ENCODE results near the gene C14orf119.

The C14orf119 gene

GRCh38 chr14:23062002-23062401, 33.3 kb upstream of the C14orf119 start:
- no peak for DNase-seq

- DNase-seq, result no peak
Measured at GRCh38 chr14:23063601-23064000, 31.7 kb upstream of the C14orf119 start.

GRCh38 chr14:23066368-23066767, 28.9 kb upstream of the C14orf119 start:
- DNase-seq, result no peak

GRCh38 chr14:23066855-23067744, 28.2 kb upstream of the C14orf119 start:
- no peak for DNase-seq

GRCh38 chr14:23067847-23068788, 27.2 kb upstream of the C14orf119 start:
- DNase-seq, result no peak

GRCh38 chr14:23068789-23069412, 26.4 kb upstream of the C14orf119 start:
- DNase-seq, result no peak

GRCh38 chr14:23069413-23069806, 25.9 kb upstream of the C14orf119 start:
- no peak for DNase-seq

GRCh38 chr14:23070262-23071129, 24.8 kb upstream of the C14orf119 start:
- DNase-seq, result no peak

- DNase-seq, result no peak
Measured at GRCh38 chr14:23071244-23071920, 23.9 kb upstream of the C14orf119 start.

- DNase-seq, result no peak
Measured at GRCh38 chr14:23071921-23072539, 23.3 kb upstream of the C14orf119 start.

- no peak for DNase-seq
Measured at GRCh38 chr14:23074906-23075305, 20.4 kb upstream of the C14orf119 start.

GRCh38 chr14:23076785-23077408, 18.4 kb upstream of the C14orf119 start:
- DNase-seq, result no peak

- DNase-seq, result no peak
Measured at GRCh38 chr14:23077962-23078361, 17.3 kb upstream of the C14orf119 start.

GRCh38 chr14:23078692-23079116, 16.6 kb upstream of the C14orf119 start:
- DNase-seq, result no peak

GRCh38 chr14:23079716-23080115, 15.6 kb upstream of the C14orf119 start:
- no peak for DNase-seq

- no peak for DNase-seq
Measured at GRCh38 chr14:23080474-23080873, 14.8 kb upstream of the C14orf119 start.

GRCh38 chr14:23085458-23085857, 9.8 kb upstream of the C14orf119 start:
- DNase-seq, result no peak

- no peak for DNase-seq
Measured at GRCh38 chr14:23086565-23086964, 8.7 kb upstream of the C14orf119 start.

- no peak for DNase-seq
Measured at GRCh38 chr14:23089498-23090253, 5.6 kb upstream of the C14orf119 start.

- DNase-seq, result no peak
Measured at GRCh38 chr14:23090254-23090636, 5.1 kb upstream of the C14orf119 start.
